ENCODE data around the gene ATG5.
"Not testable (repeated sequence)": the region's sequence is repeated elsewhere in the genome, so short reads cannot be mapped to it uniquely, and the experiment has no call there.

The ATG5 gene

GRCh38 chr6:106247293-106247692 is 78.3 kb downstream of the ATG5 start:
- Mint-ChIP-seq H3K4me3 (no peak overlapping the region), H3K4me1 (peaks cover 10% of the 10 kb centered on the region), H3K27ac (no peak overlapping the region), H3K9me3 (no peaks in the 10 kb centered on the region), H3K27me3 (ENCODE audit: low read depth) (no peaks in the 10 kb centered on the region), H3K36me3 (ENCODE audit: low read depth) (peaks cover 27% of the 10 kb centered on the region)
- TF ChIP-seq, protein P1, sequence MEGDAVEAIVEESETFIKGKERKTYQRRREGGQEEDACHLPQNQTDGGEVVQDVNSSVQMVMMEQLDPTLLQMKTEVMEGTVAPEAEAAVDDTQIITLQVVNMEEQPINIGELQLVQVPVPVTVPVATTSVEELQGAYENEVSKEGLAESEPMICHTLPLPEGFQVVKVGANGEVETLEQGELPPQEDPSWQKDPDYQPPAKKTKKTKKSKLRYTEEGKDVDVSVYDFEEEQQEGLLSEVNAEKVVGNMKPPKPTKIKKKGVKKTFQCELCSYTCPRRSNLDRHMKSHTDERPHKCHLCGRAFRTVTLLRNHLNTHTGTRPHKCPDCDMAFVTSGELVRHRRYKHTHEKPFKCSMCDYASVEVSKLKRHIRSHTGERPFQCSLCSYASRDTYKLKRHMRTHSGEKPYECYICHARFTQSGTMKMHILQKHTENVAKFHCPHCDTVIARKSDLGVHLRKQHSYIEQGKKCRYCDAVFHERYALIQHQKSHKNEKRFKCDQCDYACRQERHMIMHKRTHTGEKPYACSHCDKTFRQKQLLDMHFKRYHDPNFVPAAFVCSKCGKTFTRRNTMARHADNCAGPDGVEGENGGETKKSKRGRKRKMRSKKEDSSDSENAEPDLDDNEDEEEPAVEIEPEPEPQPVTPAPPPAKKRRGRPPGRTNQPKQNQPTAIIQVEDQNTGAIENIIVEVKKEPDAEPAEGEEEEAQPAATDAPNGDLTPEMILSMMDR (IDR thresholded peaks at IDR 0.05; ENCODE audit: unreplicated experiment in 3 of 3), result no peak

DNA sequence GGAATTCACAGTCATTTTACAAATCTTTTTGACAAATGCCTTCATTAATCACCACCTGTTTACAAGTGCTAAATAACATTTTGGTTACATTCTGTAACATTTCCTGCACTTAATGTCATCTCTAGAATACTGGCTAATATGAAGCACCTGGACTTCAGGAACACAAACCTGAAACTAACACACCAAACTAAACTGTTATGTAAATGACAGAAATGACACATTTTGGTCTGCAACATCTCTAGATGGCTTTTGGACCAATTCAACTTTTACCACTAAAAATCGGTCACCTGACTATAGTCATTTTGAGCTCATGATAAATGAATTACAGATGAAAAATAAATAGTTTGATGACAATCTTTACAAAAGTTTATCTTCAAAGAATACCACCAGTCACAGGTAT is 80.6 kb downstream of the ATG5 start:
- no peaks in the 10 kb centered on the region for H3K27me3 Mint-ChIP-seq (ENCODE audit: low read depth)
- TF ChIP-seq, protein P1 (IDR thresholded peaks at IDR 0.05; ENCODE audit: unreplicated experiment in 3 of 3), result no peak
- no peak overlapping the region for H3K4me3 Mint-ChIP-seq
- H3K4me1 Mint-ChIP-seq, result peaks cover 9% of the 10 kb centered on the region
- H3K36me3 Mint-ChIP-seq (ENCODE audit: low read depth), result peaks cover 35% of the 10 kb centered on the region
- H3K9me3 Mint-ChIP-seq, result no peaks in the 10 kb centered on the region
- no peak overlapping the region for H3K27ac Mint-ChIP-seq

DNA sequence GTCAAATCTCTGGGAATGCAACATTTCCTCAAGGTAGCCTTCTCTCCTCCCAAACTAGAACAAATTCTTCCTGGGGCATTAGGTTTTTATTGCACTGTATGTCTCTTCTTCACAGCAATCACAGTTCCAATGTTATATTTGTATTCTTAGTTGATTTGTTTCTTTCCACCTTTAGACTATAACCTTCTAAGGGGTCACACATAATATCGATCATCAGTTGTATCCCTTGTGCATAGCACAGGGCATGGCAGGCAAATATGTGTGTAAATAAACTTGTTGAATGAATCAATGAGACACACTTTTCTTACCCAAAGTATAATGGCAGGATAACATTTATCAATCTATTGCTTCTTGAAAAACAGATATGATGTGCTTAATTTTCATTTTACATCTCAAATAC is 81.0 kb downstream of the ATG5 start:
- TF ChIP-seq, protein P1 (IDR thresholded peaks at IDR 0.05; ENCODE audit: unreplicated experiment in 3 of 3), result no peak
- no peak overlapping the region for H3K27ac Mint-ChIP-seq
- H3K4me1 Mint-ChIP-seq, result peaks cover 9% of the 10 kb centered on the region
- peaks cover 35% of the 10 kb centered on the region for H3K36me3 Mint-ChIP-seq (ENCODE audit: low read depth)
- H3K27me3 Mint-ChIP-seq (ENCODE audit: low read depth), result no peaks in the 10 kb centered on the region
- no peaks in the 10 kb centered on the region for H3K9me3 Mint-ChIP-seq
- no peak overlapping the region for H3K4me3 Mint-ChIP-seq

DNA sequence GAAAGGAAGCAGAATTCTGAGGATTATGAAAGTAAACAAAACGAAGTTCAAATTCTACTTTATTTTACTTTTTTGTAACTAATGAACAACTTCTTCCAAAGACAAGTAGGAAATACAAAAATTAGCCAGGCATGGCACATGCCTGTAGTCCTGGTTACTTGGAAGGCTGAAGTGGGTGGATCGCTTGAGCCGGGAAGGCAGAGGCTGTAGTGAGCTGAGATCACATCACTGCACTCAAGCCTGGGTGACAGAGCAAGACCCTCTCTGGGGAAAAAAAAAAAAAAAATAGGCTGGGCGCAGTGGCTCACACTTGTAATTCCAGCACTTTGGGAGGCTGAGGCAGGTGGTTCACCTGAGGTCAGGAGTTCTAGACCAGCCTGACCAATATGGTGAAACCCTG is 82.3 kb downstream of the ATG5 start:
- TF ChIP-seq, protein P1 (IDR thresholded peaks at IDR 0.05; ENCODE audit: unreplicated experiment in 3 of 3), result no peak
- peaks cover 38% of the 10 kb centered on the region for H3K36me3 Mint-ChIP-seq (ENCODE audit: low read depth)
- H3K9me3 Mint-ChIP-seq, result no peaks in the 10 kb centered on the region
- H3K4me1 Mint-ChIP-seq, result peaks cover 9% of the 10 kb centered on the region
- no peak overlapping the region for H3K27ac Mint-ChIP-seq
- H3K27me3 Mint-ChIP-seq (ENCODE audit: low read depth), result no peaks in the 10 kb centered on the region
- H3K4me3 Mint-ChIP-seq, result no peak overlapping the region

DNA sequence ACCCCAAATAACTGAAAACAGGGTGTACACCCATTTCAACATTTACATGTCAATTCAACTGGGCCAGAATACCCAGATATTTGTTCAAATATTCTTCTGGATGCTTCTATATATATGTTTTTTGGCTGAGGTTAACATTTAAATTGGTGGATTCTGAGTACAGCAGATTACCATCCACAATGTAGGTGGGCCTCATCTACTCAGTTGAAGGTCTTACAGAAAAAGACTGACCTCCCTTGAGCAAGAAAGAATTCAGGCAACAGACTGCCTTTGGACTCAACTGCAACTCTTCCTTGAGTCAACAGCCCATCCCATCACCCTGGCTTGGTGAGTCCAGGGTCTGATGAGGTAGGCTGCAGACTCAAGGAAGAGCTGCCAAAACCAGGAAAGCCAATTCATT is 84.1 kb downstream of the ATG5 start:
- Mint-ChIP-seq H3K4me1 (peaks cover 5% of the 10 kb centered on the region), H3K27me3 (ENCODE audit: low read depth) (no peaks in the 10 kb centered on the region), H3K9me3 (peaks cover under 1% of the 10 kb centered on the region), H3K27ac (no peak overlapping the region), H3K36me3 (ENCODE audit: low read depth) (peaks cover 40% of the 10 kb centered on the region), H3K4me3 (no peak overlapping the region)
- TF ChIP-seq, protein P1 (IDR thresholded peaks at IDR 0.05; ENCODE audit: unreplicated experiment in 3 of 3), result no peak

DNA sequence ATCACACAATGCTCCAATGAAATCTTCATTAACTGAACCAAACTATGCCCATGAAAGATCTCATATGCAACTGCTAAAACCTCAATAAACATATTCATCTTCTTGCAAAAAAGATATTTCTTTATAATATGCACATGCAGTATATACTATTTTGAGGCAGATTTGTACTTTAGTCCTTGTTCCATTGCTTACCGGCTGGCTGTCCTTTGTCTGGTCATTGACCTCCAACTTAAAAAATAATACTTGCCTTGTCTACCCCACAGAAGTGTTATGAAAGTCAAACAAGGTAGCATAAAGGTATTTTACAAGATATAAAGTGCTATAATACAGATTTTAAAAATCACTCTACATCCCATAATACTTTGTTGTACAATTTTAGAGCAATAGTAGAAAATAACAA is 88.3 kb downstream of the ATG5 start:
- peaks cover 17% of the 10 kb centered on the region for H3K9me3 Mint-ChIP-seq
- H3K4me1 Mint-ChIP-seq, result no peaks in the 10 kb centered on the region
- H3K27me3 Mint-ChIP-seq (ENCODE audit: low read depth), result no peaks in the 10 kb centered on the region
- H3K4me3 Mint-ChIP-seq, result no peak overlapping the region
- H3K27ac Mint-ChIP-seq, result no peak overlapping the region
- TF ChIP-seq, protein P1 (IDR thresholded peaks at IDR 0.05; ENCODE audit: unreplicated experiment in 3 of 3), result no peak
- H3K36me3 Mint-ChIP-seq (ENCODE audit: low read depth), result peaks cover 62% of the 10 kb centered on the region

DNA sequence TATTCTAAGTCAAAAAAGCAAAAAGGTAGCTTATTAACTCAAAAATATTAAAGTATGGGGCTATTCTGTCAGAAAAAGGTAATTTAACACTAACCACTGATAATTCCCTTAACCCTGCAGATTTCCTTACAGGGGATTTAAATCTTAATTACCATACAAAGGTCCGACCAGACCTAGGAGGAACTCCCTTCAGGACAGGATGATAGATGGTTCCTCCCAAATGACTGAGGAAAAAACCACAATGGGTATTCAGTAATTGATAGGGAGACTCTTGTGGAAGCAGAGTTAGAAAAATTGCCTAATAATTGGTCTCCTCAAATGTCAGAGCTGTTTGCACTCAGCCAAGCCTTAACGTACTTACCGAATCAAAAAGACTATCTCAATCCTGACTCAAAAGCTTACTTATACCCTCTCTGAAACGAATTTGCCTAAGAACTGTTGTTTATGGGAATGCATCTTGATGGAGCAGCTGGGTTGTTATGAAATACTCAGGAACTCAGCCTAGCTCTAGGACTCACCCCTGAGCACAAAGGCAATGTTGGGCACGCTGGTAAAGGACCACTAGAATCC is 95.6 kb downstream of the ATG5 start:
- Mint-ChIP-seq H3K9me3 (peaks cover 18% of the 10 kb centered on the region), H3K36me3 (ENCODE audit: low read depth) (peaks cover 66% of the 10 kb centered on the region)
- H3K4me3 Mint-ChIP-seq; H3K27ac Mint-ChIP-seq; H3K4me1 Mint-ChIP-seq; H3K27me3 Mint-ChIP-seq (ENCODE audit: low read depth): not testable (repeated sequence)

Data from nephron (organoid).